H9 (cell line): ENCODE results near the gene CHST15. TPM values are rescaled to one million over a fixed set of nuclear protein-coding genes. Genes with fewer than 3 reads are reported as not detected.

Experiments used
- DNase-seq: peaks from one replicate; pipeline ENCODE4 v3.0.0-alpha.2; 2017
- H2AFZ ChIP-seq: one replicate; pipeline ENCODE4 v1.6.1; 2013; ENCODE audit warnings: mild to moderate bottlenecking, low read length, control low read depth, moderate library complexity
- H2AK5ac ChIP-seq: 2 replicates; pipeline ENCODE4 v1.6.1; 2013; ENCODE audit warnings: low read length, control low read depth, mixed read lengths; ENCODE audit not compliant: insufficient read length
- H2BK120ac ChIP-seq: one replicate; pipeline ENCODE4 v1.6.1; 2013; ENCODE audit warnings: low read depth, mild to moderate bottlenecking, low read length, control low read depth, inconsistent platforms; ENCODE audit not compliant: poor library complexity, severe bottlenecking
- H2BK12ac ChIP-seq: 2 replicates; pipeline ENCODE4 v1.6.1; 2013; ENCODE audit warnings: low read length, control low read depth, mixed read lengths, low read depth; ENCODE audit not compliant: insufficient read length
- H2BK15ac ChIP-seq: 2 replicates; pipeline ENCODE4 v1.6.1; 2013; ENCODE audit warnings: low read depth, low read length, control low read depth
- H2BK20ac ChIP-seq: one replicate; pipeline ENCODE4 v1.6.1; 2013; ENCODE audit warnings: low read depth, mild to moderate bottlenecking, low read length, control low read depth, inconsistent platforms; ENCODE audit not compliant: poor library complexity, severe bottlenecking
- H2BK5ac ChIP-seq: 2 replicates; pipeline ENCODE4 v1.6.1; 2013; ENCODE audit warnings: low read length, control low read depth, mixed read lengths; ENCODE audit not compliant: insufficient read length
- H3K14ac ChIP-seq: 2 replicates; pipeline ENCODE4 v1.6.1; 2013; ENCODE audit warnings: low read length, control low read depth; ENCODE audit not compliant: insufficient read depth
- H3K18ac ChIP-seq: 2 replicates; pipeline ENCODE4 v1.6.1; 2013; ENCODE audit warnings: low read depth, mild to moderate bottlenecking, mixed read lengths, low read length, control low read depth; ENCODE audit not compliant: insufficient read length
- H3K23ac ChIP-seq: 2 replicates; pipeline ENCODE4 v1.6.1; 2013; ENCODE audit warnings: low read length, control low read depth, mixed read lengths, low read depth; ENCODE audit not compliant: insufficient read length
- H3K23me2 ChIP-seq: 2 replicates; pipeline ENCODE4 v1.6.1; 2013; ENCODE audit warnings: low read depth, mild to moderate bottlenecking, mixed read lengths, low read length, control low read depth; ENCODE audit not compliant: insufficient read length, poor library complexity, severe bottlenecking
- H3K27ac ChIP-seq: 2 replicates; pipeline ENCODE4 v1.5.1; 2013; ENCODE audit warnings: low read length, control low read depth, mixed read lengths, low read depth; ENCODE audit not compliant: insufficient read length
- H3K27me3 ChIP-seq: 2 replicates; pipeline ENCODE4 v1.6.1; 2013; ENCODE audit warnings: low read length, control low read depth, inconsistent platforms; ENCODE audit not compliant: insufficient read depth
- H3K4ac ChIP-seq: 2 replicates; pipeline ENCODE4 v1.6.1; 2013; ENCODE audit warnings: low read depth, mild to moderate bottlenecking, control low read depth, inconsistent platforms, low read length, moderate library complexity
- H3K4me1 ChIP-seq: 2 replicates; pipeline ENCODE4 v1.6.1; 2013; ENCODE audit warnings: low read length, control low read depth, inconsistent platforms; ENCODE audit not compliant: insufficient read depth
- H3K4me2 ChIP-seq: 2 replicates; pipeline ENCODE4 v1.6.1; 2013; ENCODE audit warnings: low read length, control low read depth, mixed read lengths; ENCODE audit not compliant: insufficient read length, insufficient read depth
- H3K56ac ChIP-seq: 2 replicates; pipeline ENCODE4 v1.6.1; 2013; ENCODE audit warnings: low read depth, mild to moderate bottlenecking, mixed read lengths, low read length, control low read depth; ENCODE audit not compliant: insufficient read length
- H3K79me1 ChIP-seq: 2 replicates; pipeline ENCODE4 v1.6.1; 2013; ENCODE audit warnings: low read depth, mild to moderate bottlenecking, moderate library complexity, low read length, control low read depth, inconsistent platforms; ENCODE audit not compliant: insufficient read depth, poor library complexity, severe bottlenecking
- H3K79me2 ChIP-seq: 2 replicates; pipeline ENCODE4 v1.6.1; 2013; ENCODE audit warnings: low read length, control low read depth, inconsistent platforms; ENCODE audit not compliant: insufficient read depth
- H3K9ac ChIP-seq: 2 replicates; pipeline ENCODE4 v1.6.1; 2013; ENCODE audit warnings: low read length, control low read depth, mixed read lengths; ENCODE audit not compliant: insufficient read length; ENCODE audit errors: extremely low read depth
- H3K9me3 ChIP-seq: one replicate; pipeline ENCODE4 v1.6.1; 2013; ENCODE audit warnings: low read depth, low read length, inconsistent platforms; ENCODE audit not compliant: control insufficient read depth
- H3T11ph ChIP-seq: one replicate; pipeline ENCODE4 v1.6.1; 2013; ENCODE audit warnings: mild to moderate bottlenecking, low read length, control low read depth, inconsistent platforms
- H4K20me1 ChIP-seq: one replicate; pipeline ENCODE4 v1.6.1; 2013; ENCODE audit not compliant: control insufficient read depth, insufficient read length, insufficient read depth
- H4K5ac ChIP-seq: 2 replicates; pipeline ENCODE4 v1.6.1; 2013; ENCODE audit warnings: low read depth, mild to moderate bottlenecking, mixed read lengths, low read length, control low read depth; ENCODE audit not compliant: insufficient read length
- H4K8ac ChIP-seq: replicated peaks from 2 replicates; pipeline ENCODE4 v1.6.1; 2013; ENCODE audit warnings: low read length, control low read depth, mixed read lengths, low read depth; ENCODE audit not compliant: insufficient read length
- H4K91ac ChIP-seq: 2 replicates; pipeline ENCODE4 v1.6.1; 2013; ENCODE audit warnings: low read depth, mild to moderate bottlenecking, moderate library complexity, mixed read lengths, low read length, control low read depth; ENCODE audit not compliant: insufficient read length
- H3K27ac Mint-ChIP-seq, 3 experiments: 2 replicates in 2 of 3; 3 replicates in 1 of 3; pipeline ENCODE4 v1.8.0; 2020 to 2021; ENCODE audit warnings: mixed read lengths in 3 of 3, mild to moderate bottlenecking in 1 of 3, moderate library complexity in 1 of 3
- H3K27me3 Mint-ChIP-seq: 2 replicates; pipeline ENCODE4 v1.8.0; 2021; ENCODE audit warnings: low read depth, mild to moderate bottlenecking, moderate library complexity, mixed read lengths
- H3K36me3 Mint-ChIP-seq, 3 experiments: 2 replicates in 2 of 3; 3 replicates in 1 of 3; pipeline ENCODE4 v1.8.0; 2020 to 2021; ENCODE audit warnings: low read depth in 3 of 3, mixed read lengths in 3 of 3; ENCODE audit not compliant: insufficient read depth in 1 of 3
- H3K4me1 Mint-ChIP-seq, 2 experiments: 2 replicates each; pipeline ENCODE4 v1.8.0; 2020; ENCODE audit warnings: mixed read lengths in 2 of 2
- H3K4me3 Mint-ChIP-seq, 2 experiments: 2 replicates in 1 of 2; 3 replicates in 1 of 2; pipeline ENCODE4 v1.8.0; 2020 to 2021; ENCODE audit warnings: mild to moderate bottlenecking in 2 of 2, mixed read lengths in 2 of 2, moderate library complexity in 1 of 2
- H3K9me3 Mint-ChIP-seq, 2 experiments: 2 replicates in 1 of 2; 3 replicates in 1 of 2; pipeline ENCODE4 v1.8.0; 2020; ENCODE audit warnings: mild to moderate bottlenecking in 2 of 2, mixed read lengths in 2 of 2, moderate library complexity in 1 of 2
- CTCF ChIP-seq: fragments of 200-600 bp; sonication (generic); conservative IDR thresholded peaks from 3 replicates; pipeline ENCODE4 v1.8.0; 2021; ENCODE audit warnings: antibody characterized with exemption, mild to moderate bottlenecking
- WGBS: extraction: QIAGEN DNeasy Blood & Tissue Kit; methylation state at CpG from one replicate; pipeline ENCODE4 v1.1.7; 2013; ENCODE audit warnings: missing lambda C conversion rate, low lambda C conversion rate, mixed read lengths; ENCODE audit not compliant: insufficient read length; ENCODE audit errors: extremely low coverage; 5-methylcytosine and 5-hydroxymethylcytosine counted together
- total RNA-seq: library from RNA; stranded (reverse); gene quantifications from 2 replicates; pipeline ENCODE4 v1.2.1, GENCODE V29; 2021

The CHST15 gene
- total RNA-seq, 1 experiment from 2014 or later: 8.7 TPM

GRCh38 chr10:124128811-124129145 lies 35.4 kb upstream of the CHST15 start:
- Histone ChIP-seq H3K23ac (no peak overlapping the region), H3K79me2 (no peaks in the 10 kb centered on the region), H4K5ac (no peak overlapping the region), H3K27ac (no peak overlapping the region), H3K18ac (no peak overlapping the region), H4K8ac (no peak overlapping the region), H3K4ac (no peak overlapping the region), H3K9ac (no peak overlapping the region), H3K9me3 (no peaks in the 10 kb centered on the region), H2AK5ac (no peak overlapping the region), H2BK15ac (no peak overlapping the region), H3K79me1 (no peaks in the 10 kb centered on the region), H2BK120ac (no peak overlapping the region), H3T11ph (no peak overlapping the region), H3K4me2 (no peak overlapping the region), H2AFZ (no peak overlapping the region), H3K4me1 (no peaks in the 10 kb centered on the region), H3K14ac (no peak overlapping the region), H3K56ac (no peak overlapping the region), H2BK5ac (no peak overlapping the region), H3K23me2 (no peaks in the 10 kb centered on the region), H4K20me1 (no peaks in the 10 kb centered on the region), H3K27me3 (no peaks in the 10 kb centered on the region), H2BK20ac (no peak overlapping the region), H4K91ac (no peak overlapping the region), H2BK12ac (no peak overlapping the region)
- peaks cover 4% of the 10 kb centered on the region for H3K27me3 Mint-ChIP-seq
- no peaks in the 10 kb centered on the region for H3K36me3 Mint-ChIP-seq
- DNase-seq: no peak
- peaks cover 0 to 3% of the 10 kb centered on the region in 2 experiments; a peak in 2 of 4 replicates for H3K4me1 Mint-ChIP-seq
- no peak for TF ChIP-seq CTCF
- WGBS: no CpG with 5 or more reads among the region's 5 CpGs
- H3K9me3 Mint-ChIP-seq: no peaks in the 10 kb centered on the region
- no peak overlapping the region for H3K4me3 Mint-ChIP-seq
- H3K27ac Mint-ChIP-seq: no peak overlapping the region
